GM12891 (cell line): ENCODE data around the gene C12orf43.

Experiments
- DNase-seq: peaks from one replicate; pipeline ENCODE4 v3.0.0; 2011; ENCODE audit warnings: low spot score; ENCODE audit not compliant: insufficient read length
- FAIRE-seq: peaks from 2 replicates; lab custom pipeline; 2011; peaks lifted over from hg19 to GRCh38; lab: Jason Lieb, UNC
- PAX5 ChIP-seq: IDR thresholded peaks from 2 replicates; pipeline ENCODE4 v1.6.1; 2011; ENCODE audit warnings: low read length, moderate library complexity, mild to moderate bottlenecking; ENCODE audit not compliant: insufficient read depth, severe bottlenecking
- POLR2A ChIP-seq: IDR thresholded peaks from 2 replicates; pipeline ENCODE4 v1.6.1; 2011; ENCODE audit warnings: low read depth, low read length, control low read depth
- POLR2AphosphoS5 ChIP-seq: IDR thresholded peaks from 2 replicates; pipeline ENCODE4 v1.6.1; 2011; ENCODE audit warnings: low read depth, low read length, control low read depth
- POU2F2 ChIP-seq: IDR thresholded peaks from 2 replicates; pipeline ENCODE4 v1.6.1; 2011; ENCODE audit warnings: low read depth, mild to moderate bottlenecking, control low read depth, low read length, moderate library complexity
- SPI1 ChIP-seq: IDR thresholded peaks from 2 replicates; pipeline ENCODE4 v1.6.1; 2011; ENCODE audit warnings: low read depth, low read length, control low read depth
- TAF1 ChIP-seq: IDR thresholded peaks from 2 replicates; pipeline ENCODE4 v1.6.1; 2011; ENCODE audit warnings: low read depth, low read length, control low read depth

C12orf43 gene

DNA sequence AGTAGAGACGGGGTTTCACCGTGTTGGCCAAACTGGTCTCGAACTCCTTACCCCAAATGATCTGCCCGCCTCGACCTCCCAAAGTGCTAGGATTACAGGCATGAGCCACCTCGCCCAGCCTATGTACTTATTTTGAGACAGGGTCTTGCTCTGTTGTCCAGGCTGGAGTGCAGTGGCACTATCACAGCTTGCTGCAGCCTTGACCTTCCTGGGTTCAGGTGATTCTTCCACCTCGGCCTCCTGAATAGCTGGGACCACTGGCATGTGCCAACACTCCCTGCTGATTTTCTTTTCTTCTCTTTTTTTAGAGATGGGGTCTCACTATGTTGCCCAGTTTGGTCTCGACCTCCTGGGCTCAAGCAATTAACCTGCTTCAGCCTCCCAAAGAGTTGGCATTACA lies 52.0 kb downstream of the C12orf43 start:
- DNase-seq: no peak
- TF ChIP-seq SPI1 (no peak), TAF1 (no peak), POLR2AphosphoS5 (no peak), POLR2A (no peak), PAX5 (no peak), POU2F2 (no peak)
- FAIRE-seq: no peak

DNA sequence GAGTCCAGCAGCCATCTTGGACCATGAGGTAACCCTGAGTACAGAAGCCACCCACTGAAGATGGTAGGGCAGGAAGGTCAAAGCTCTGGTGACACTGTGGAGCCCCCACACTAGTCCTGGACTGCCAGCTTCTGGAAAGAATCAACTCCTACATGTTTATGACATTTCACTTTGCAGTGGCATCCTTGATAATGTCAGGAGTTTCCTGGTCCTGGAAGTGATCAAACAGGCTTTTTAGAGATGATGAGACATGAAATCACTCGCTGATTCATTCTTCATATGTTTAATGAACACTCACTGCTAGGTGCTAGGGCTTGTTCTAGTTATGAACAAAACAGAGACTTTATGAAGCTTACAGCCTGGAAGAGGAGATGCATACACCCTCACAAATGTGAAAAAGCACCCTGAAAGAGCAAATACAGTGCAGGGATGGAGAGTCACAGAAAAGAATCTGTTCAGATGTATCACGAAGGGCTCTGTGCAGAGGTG lies 53.7 kb downstream of the C12orf43 start:
- no peak for FAIRE-seq
- no peak for DNase-seq
- no peak for TF ChIP-seq POLR2A

DNA sequence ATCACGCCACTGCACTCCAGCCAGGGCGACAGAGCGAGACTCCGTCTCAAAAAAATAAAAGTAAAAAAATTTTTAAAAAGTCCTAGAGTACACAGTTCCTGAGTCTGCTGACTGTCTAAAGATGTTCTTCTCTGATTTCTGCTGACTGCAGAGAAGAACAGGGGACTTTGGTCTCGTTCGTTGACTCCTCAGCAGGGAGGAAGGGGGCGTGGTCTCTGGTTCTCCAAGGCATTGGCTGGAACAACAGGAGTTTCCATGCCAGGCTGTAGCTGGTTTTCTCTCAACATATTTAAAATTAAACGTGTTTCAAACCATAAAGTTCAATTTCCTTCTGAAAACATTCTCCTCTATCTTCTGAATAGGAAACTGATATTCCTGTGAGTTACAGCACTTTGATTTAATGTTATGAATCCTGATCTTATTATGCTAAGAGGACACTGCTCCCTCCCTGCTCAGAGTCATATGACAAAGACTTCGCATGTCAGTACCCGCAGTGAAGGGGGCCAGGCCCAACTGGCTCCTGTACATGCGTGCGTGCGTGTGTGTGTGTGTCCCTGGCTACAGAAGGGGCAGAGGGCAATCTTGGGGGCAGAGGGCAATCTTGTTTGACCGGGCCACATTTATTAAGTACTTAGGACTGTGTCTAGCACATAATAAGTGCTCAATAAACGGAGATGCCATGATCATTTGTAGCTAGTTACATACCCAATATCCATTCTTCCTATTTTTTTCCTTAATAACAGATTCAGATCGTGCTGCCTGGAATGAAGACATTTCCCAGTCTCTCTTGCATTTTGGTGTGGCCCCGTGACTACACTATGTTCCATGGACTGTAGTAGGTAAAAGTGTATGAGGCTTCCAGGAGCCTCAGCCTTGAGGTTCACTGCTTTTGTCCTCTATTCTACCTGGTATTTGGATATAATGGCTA lies 54.4 kb downstream of the C12orf43 start:
- FAIRE-seq: no peak
- no peak for TF ChIP-seq PAX5
- no peak for TF ChIP-seq POU2F2
- TF ChIP-seq TAF1: no peak
- no peak for TF ChIP-seq POLR2AphosphoS5
- DNase-seq: no peak

DNA sequence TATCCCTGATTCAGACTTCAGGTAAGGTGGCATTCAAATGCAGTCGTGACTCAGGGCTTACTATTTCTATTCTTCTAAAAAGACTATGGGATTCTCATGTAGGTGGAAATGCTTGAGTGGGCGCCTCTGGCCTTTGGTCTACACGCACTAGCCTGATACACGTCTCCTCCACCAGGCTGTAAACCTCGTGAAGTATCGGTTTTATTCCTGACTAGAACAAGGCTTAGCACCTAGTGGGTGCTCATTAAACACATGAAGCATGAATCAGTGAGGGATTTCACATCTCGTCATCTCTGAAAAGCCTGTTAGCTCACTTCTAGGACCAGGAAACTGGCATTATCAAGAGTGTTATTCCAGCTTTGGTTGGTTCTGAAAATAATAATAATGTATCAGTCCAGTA lies 55.6 kb downstream of the C12orf43 start:
- DNase-seq (no peak), FAIRE-seq (no peak)
- TF ChIP-seq TAF1 (no peak), POLR2A (no peak), SPI1 (no peak), PAX5 (no peak), POLR2AphosphoS5 (no peak), POU2F2 (no peak)

DNA sequence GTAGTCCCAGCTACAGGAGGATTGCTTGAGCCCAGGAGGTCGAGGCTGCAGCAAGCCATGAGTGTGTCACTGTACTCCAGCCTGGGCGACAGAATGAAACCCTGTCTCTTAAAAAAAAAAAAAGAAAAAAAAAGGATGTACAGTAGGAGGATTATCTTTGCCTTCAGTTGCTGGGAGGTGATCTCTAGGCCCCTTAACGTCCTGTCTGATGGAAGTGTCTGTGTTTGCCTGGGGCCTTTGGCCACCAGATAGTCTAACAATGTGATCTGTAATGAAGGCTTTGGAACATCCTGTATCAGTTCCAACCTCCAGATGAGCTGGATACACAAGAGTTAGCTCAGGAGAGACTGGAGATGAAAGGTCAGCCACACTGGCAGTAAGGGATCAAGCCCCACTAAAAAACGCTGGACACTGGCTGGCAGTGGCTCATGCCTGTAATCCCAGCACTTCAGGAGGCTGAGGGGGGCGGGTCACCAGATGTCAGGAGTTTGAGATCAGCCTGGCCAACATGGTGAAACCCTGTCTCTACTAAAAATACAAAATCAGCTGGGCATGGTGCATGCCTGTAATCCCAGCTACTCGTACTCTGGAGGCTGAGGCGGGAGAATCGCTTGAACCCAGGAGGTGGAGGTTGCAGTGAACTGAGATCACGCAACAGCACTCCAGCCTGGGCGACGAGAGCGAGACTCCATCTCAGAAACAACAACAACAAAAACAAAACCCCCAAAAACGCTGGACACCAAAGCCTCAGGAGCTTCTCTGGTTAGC lies 57.0 kb downstream of the C12orf43 start:
- DNase-seq: no peak
- TF ChIP-seq SPI1 (no peak), PAX5 (no peak), POLR2A (no peak), TAF1 (no peak), POLR2AphosphoS5 (no peak), POU2F2 (no peak)
- FAIRE-seq: no peak

DNA sequence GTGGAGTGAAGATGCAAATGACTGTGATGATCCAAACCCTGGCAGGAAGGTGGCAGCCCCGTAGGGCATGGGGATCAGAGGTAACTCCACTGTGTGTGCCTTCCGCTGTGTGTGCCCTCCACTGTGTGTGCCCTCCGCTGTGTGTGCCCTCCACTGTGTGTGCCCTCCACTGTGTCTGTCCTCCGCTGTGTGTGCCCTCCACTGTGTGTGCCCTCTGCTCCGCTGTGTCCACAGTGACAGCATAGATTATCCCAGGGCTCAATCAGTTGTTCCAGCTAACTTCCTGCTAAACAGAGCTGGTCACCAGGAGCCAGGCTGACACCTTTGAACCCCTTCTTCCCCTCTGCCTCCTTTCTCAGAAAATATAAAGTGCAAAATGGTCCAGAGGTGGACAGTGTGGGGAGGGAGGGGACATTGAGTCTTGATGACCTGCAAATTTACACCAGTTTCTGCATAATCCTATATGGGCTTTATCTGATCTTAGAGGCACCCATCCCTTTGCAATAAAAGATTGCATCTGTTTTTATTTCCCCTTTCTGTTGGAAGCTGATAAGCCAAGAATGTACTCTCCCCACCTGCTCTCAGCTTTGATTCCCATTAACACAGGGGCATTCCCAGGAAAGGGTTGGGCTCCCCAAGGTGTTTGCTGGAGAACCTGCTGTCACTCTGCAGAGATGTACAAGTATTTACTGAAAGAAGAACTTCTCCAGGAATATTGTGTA lies 59.5 kb downstream of the C12orf43 start:
- DNase-seq (no peak), FAIRE-seq (no peak)
- no peak for TF ChIP-seq PAX5

DNA sequence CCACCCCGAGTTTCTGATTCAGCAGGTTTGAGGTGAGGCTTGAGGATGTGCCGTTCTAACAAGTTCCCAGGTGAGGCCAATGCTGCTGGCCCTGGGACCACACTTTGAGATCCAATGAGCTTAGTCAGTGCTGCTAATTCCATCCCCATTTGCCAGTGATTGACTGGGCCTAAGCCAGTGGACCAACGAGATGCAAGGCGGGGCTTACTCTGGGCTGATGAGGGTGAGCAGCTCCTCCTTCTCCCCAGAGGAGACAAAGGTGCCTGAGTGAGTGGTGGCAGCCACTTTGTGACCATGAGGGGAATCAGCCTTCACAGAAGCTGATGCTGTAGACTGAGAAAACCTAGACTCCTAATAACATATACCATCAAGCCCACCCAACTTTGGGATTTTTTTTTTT lies 61.1 kb downstream of the C12orf43 start:
- no peak for DNase-seq
- no peak for FAIRE-seq
- TF ChIP-seq POLR2AphosphoS5: no peak

DNA sequence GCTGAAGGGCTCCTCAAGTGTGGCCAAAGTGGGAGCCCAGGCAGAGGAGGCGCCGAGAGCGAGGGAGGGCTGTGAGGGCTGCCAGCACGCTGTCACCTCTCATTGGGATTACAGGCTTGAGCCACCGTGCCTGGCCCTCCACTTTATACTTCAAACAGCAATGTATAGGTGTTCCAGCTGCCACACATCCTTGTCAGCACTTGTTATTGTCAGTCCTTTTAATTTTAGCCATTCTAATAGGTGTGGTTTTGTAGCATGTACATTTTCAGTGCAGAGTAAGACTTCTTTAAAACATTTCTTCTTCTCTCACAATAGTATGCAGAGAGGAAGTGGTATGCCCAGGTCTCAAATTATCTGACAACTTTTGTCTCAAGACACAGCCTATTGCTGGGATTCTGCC lies 65.5 kb downstream of the C12orf43 start:
- no peak for DNase-seq
- TF ChIP-seq TAF1: no peak
- no peak for TF ChIP-seq PAX5
- TF ChIP-seq POLR2AphosphoS5: no peak
- TF ChIP-seq POLR2A: no peak
- TF ChIP-seq POU2F2: no peak
- TF ChIP-seq SPI1: no peak
- no peak for FAIRE-seq
